Liver (tissue), 3 donors: Measurements from ENCODE around the gene BHLHA15.

Source experiments
- EGR1 ChIP-seq, 2 donors: IDR thresholded peaks; 2 replicates each; pipeline ENCODE4 v1.6.1; 2016 to 2018; ENCODE audit warnings: antibody characterized with exemption in 2 of 2, low read depth in 2 of 2
- HNF4A ChIP-seq, 2 donors: conservative IDR thresholded peaks; 2 replicates each; pipeline ENCODE4 v1.6.1; 2016; ENCODE audit warnings: antibody characterized with exemption in 2 of 2, mild to moderate bottlenecking in 2 of 2
- HNF4G ChIP-seq: IDR thresholded peaks from 2 replicates; pipeline ENCODE4 v1.6.1; 2016; ENCODE audit warnings: antibody characterized with exemption
- SP1 ChIP-seq: IDR thresholded peaks from 2 replicates; pipeline ENCODE4 v1.6.1; 2018; ENCODE audit warnings: antibody characterized with exemption, mild to moderate bottlenecking
- TAF1 ChIP-seq: conservative IDR thresholded peaks from 2 replicates; pipeline ENCODE4 v1.6.1; 2016; ENCODE audit warnings: antibody characterized with exemption, mild to moderate bottlenecking
- TF ChIP-seq, protein P1 (sequence below): fragments of 150-350 bp; IDR thresholded peaks from 2 replicates; pipeline ENCODE4 v1.5.1; 2017; ENCODE audit warnings: improper control_type of control experiment, low read depth, low read length; ENCODE audit not compliant: missing input control
- TF ChIP-seq, protein P2 (sequence below): IDR thresholded peaks from 2 replicates; pipeline ENCODE4 v1.6.1; 2016; ENCODE audit warnings: antibody characterized with exemption
- TF ChIP-seq, protein P3 (sequence below): IDR thresholded peaks from 2 replicates; pipeline ENCODE4 v1.6.1; 2016; ENCODE audit warnings: antibody characterized with exemption
- TF ChIP-seq, protein P4 (sequence below): IDR thresholded peaks from 2 replicates; pipeline ENCODE4 v1.6.1; 2016; ENCODE audit warnings: antibody characterized with exemption, mild to moderate bottlenecking
- TF ChIP-seq, protein P5 (sequence below): IDR thresholded peaks from 2 replicates; pipeline ENCODE4 v1.6.1; 2016; ENCODE audit warnings: antibody characterized with exemption
- donor health status: healthy.
- donor health status: healthy.

DNA sequence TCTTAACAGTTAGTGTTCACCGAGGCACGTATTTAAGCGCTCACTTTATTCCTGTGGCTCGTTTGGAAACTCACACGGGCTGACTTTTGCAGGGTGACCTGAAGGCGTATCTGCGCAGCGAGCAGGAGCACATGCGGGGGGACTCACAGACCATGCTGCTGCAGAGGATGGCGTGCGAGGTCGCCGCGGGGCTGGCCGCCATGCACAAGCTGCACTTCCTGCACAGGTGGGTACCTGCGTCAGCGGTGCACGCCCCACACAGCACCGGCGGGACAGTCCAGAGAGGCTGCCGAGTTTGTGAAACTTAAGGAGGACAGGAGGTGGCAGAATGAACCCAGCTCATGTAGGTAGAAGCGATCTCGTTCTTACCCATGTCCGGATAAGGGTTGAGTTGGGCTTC is 39.8 kb upstream of the BHLHA15 start:
- TF ChIP-seq, protein P1, sequence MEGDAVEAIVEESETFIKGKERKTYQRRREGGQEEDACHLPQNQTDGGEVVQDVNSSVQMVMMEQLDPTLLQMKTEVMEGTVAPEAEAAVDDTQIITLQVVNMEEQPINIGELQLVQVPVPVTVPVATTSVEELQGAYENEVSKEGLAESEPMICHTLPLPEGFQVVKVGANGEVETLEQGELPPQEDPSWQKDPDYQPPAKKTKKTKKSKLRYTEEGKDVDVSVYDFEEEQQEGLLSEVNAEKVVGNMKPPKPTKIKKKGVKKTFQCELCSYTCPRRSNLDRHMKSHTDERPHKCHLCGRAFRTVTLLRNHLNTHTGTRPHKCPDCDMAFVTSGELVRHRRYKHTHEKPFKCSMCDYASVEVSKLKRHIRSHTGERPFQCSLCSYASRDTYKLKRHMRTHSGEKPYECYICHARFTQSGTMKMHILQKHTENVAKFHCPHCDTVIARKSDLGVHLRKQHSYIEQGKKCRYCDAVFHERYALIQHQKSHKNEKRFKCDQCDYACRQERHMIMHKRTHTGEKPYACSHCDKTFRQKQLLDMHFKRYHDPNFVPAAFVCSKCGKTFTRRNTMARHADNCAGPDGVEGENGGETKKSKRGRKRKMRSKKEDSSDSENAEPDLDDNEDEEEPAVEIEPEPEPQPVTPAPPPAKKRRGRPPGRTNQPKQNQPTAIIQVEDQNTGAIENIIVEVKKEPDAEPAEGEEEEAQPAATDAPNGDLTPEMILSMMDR, result no peak
- TF ChIP-seq, protein P2, sequence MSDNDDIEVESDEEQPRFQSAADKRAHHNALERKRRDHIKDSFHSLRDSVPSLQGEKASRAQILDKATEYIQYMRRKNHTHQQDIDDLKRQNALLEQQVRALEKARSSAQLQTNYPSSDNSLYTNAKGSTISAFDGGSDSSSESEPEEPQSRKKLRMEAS, result no peak
- TF ChIP-seq, protein P3, sequence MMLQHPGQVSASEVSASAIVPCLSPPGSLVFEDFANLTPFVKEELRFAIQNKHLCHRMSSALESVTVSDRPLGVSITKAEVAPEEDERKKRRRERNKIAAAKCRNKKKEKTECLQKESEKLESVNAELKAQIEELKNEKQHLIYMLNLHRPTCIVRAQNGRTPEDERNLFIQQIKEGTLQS, result no peak
- TF ChIP-seq SP1, result no peak
- TF ChIP-seq, protein P4, sequence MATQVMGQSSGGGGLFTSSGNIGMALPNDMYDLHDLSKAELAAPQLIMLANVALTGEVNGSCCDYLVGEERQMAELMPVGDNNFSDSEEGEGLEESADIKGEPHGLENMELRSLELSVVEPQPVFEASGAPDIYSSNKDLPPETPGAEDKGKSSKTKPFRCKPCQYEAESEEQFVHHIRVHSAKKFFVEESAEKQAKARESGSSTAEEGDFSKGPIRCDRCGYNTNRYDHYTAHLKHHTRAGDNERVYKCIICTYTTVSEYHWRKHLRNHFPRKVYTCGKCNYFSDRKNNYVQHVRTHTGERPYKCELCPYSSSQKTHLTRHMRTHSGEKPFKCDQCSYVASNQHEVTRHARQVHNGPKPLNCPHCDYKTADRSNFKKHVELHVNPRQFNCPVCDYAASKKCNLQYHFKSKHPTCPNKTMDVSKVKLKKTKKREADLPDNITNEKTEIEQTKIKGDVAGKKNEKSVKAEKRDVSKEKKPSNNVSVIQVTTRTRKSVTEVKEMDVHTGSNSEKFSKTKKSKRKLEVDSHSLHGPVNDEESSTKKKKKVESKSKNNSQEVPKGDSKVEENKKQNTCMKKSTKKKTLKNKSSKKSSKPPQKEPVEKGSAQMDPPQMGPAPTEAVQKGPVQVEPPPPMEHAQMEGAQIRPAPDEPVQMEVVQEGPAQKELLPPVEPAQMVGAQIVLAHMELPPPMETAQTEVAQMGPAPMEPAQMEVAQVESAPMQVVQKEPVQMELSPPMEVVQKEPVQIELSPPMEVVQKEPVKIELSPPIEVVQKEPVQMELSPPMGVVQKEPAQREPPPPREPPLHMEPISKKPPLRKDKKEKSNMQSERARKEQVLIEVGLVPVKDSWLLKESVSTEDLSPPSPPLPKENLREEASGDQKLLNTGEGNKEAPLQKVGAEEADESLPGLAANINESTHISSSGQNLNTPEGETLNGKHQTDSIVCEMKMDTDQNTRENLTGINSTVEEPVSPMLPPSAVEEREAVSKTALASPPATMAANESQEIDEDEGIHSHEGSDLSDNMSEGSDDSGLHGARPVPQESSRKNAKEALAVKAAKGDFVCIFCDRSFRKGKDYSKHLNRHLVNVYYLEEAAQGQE, result no peak
- TF ChIP-seq EGR1 (IDR thresholded peaks at IDR 0.05; ENCODE audit: low read depth in 2 of 2), result no peak
- TF ChIP-seq HNF4G, result no peak
- TF ChIP-seq, protein P5, sequence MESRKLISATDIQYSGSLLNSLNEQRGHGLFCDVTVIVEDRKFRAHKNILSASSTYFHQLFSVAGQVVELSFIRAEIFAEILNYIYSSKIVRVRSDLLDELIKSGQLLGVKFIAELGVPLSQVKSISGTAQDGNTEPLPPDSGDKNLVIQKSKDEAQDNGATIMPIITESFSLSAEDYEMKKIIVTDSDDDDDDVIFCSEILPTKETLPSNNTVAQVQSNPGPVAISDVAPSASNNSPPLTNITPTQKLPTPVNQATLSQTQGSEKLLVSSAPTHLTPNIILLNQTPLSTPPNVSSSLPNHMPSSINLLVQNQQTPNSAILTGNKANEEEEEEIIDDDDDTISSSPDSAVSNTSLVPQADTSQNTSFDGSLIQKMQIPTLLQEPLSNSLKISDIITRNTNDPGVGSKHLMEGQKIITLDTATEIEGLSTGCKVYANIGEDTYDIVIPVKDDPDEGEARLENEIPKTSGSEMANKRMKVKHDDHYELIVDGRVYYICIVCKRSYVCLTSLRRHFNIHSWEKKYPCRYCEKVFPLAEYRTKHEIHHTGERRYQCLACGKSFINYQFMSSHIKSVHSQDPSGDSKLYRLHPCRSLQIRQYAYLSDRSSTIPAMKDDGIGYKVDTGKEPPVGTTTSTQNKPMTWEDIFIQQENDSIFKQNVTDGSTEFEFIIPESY, result no peak
- TF ChIP-seq TAF1, result no peak
- no peak for TF ChIP-seq HNF4A (conservative IDR thresholded peaks at IDR 0.05)
